GM18517 (cell line): ENCODE data around the gene TADA1.

Source experiments
- ATAC-seq: cut with Tn5 transposase; IDR thresholded peaks from one replicate; pipeline ENCODE4 v1.9.1; 2021; ENCODE audit warnings: mild to moderate bottlenecking, moderate library complexity; ENCODE audit not compliant: unreplicated experiment

The TADA1 gene

GRCh38 chr1:166875734-166876539, at the start of gene TADA1:
TSS of gene TADA1 (minus strand) at chr1:166876264. CDS start at chr1:166876233, 31 bp downstream.
- ATAC-seq, result peak; percentile 91

- ATAC-seq, result peak; percentile 77
Measured at GRCh38 chr1:166924823-166925541, 48.9 kb upstream of the TADA1 start.

GRCh38 chr1:166920561-166921475, 44.8 kb upstream of the TADA1 start:
- no peak for ATAC-seq

- ATAC-seq, result no peak
Measured at GRCh38 chr1:166918956-166919316, 42.9 kb upstream of the TADA1 start.

GRCh38 chr1:166918088-166918955, 42.3 kb upstream of the TADA1 start:
- ATAC-seq, result no peak

GRCh38 chr1:166915941-166916340, 39.9 kb upstream of the TADA1 start:
- ATAC-seq, result no peak

- ATAC-seq, result no peak
Measured at GRCh38 chr1:166915042-166915441, 39.0 kb upstream of the TADA1 start.

GRCh38 chr1:166914111-166914510, 38.0 kb upstream of the TADA1 start:
- no peak for ATAC-seq

- no peak for ATAC-seq
Measured at GRCh38 chr1:166911624-166912023, 35.6 kb upstream of the TADA1 start.

- ATAC-seq, result peak; percentile 98
Measured at GRCh38 chr1:166910396-166910994, 34.4 kb upstream of the TADA1 start.

- no peak for ATAC-seq
Measured at GRCh38 chr1:166908942-166909341, 32.9 kb upstream of the TADA1 start.

GRCh38 chr1:166907763-166908162, 31.7 kb upstream of the TADA1 start:
- no peak for ATAC-seq

GRCh38 chr1:166907051-166907450, 31.0 kb upstream of the TADA1 start:
- ATAC-seq, result no peak

GRCh38 chr1:166906647-166907046, 30.6 kb upstream of the TADA1 start:
- ATAC-seq, result no peak

- no peak for ATAC-seq
Measured at GRCh38 chr1:166905900-166906299, 29.8 kb upstream of the TADA1 start.

GRCh38 chr1:166905136-166905535, 29.1 kb upstream of the TADA1 start:
- ATAC-seq, result no peak

- no peak for ATAC-seq
Measured at GRCh38 chr1:166903232-166903631, 27.2 kb upstream of the TADA1 start.

- ATAC-seq, result no peak
Measured at GRCh38 chr1:166902279-166902678, 26.2 kb upstream of the TADA1 start.

- ATAC-seq, result no peak
Measured at GRCh38 chr1:166900987-166901386, 24.9 kb upstream of the TADA1 start.

GRCh38 chr1:166899769-166900168, 23.7 kb upstream of the TADA1 start:
- no peak for ATAC-seq
